PFSK-1 (cell line): ENCODE results near the gene NRG3.

ENCODE experiments used
- POLR2AphosphoS5 ChIP-seq: IDR thresholded peaks from 2 replicates; pipeline ENCODE4 v1.6.1; 2012; ENCODE audit warnings: low read depth, mild to moderate bottlenecking, control low read depth, low read length, moderate library complexity
- REST ChIP-seq, 2 experiments: IDR thresholded peaks; 2 replicates each; pipeline versions ENCODE4 v1.6.1 to v1.8.0; 2011 to 2012; ENCODE audit warnings: low read depth in 2 of 2, low read length in 2 of 2, control low read depth in 1 of 2, inconsistent platforms in 1 of 2, mild to moderate bottlenecking in 1 of 2, moderate library complexity in 1 of 2; ENCODE audit not compliant: insufficient read depth in 1 of 2

- TF ChIP-seq POLR2AphosphoS5: no peak
- no peak for TF ChIP-seq REST (IDR thresholded peaks at IDR 0.05; ENCODE audit: insufficient read depth in 1 of 2, low read depth in 2 of 2, low read length in 2 of 2)
These were observed 296.9 kb downstream of the NRG3 start for GRCh38 chr10:82171899-82172298.
